HepG2 (cell line): ENCODE data around the gene HCLS1. TPM values are rescaled to one million over a fixed set of nuclear protein-coding genes. Genes with fewer than 3 reads are reported as not detected.

Experiments used
- ATAC-seq: fragments of 200-7000 bp; cut with Tn5 transposase; 3 replicates; pipeline ENCODE4 v1.9.1; 2020; ENCODE audit warnings: mild to moderate bottlenecking, moderate library complexity
- BruUV-seq: library from RNA; stranded (reverse); fragments of 400-500 nt; replicated peaks from 2 replicates; lab custom pipeline; 2021; lab: Mats Ljungman, UMichigan
- CTCF ChIA-PET: fragments of 300-600 bp; formaldehyde crosslinking; extraction: SDS; loops from one replicate; lab custom pipeline; 2021; ENCODE audit warnings: low total read pairs, inconsistent platforms, low intra/inter-chr PET ratio; lab: Yijun Ruan, JAX
- POLR2A ChIA-PET: fragments of 350-600 bp; sonication (Branson Sonifier 250); formaldehyde crosslinking; loops from one replicate; lab custom pipeline; 2020; ENCODE audit warnings: antibody characterized with exemption, inconsistent platforms; lab: Yijun Ruan, JAX
- DNase-seq: peaks from one replicate; pipeline ENCODE4 v3.0.0-alpha.2; 2015; ENCODE audit warnings: low spot score
- FAIRE-seq: peaks from 3 replicates; lab custom pipeline; 2011; peaks lifted over from hg19 to GRCh38; lab: Jason Lieb, UNC
- H2AFZ ChIP-seq: one replicate; pipeline ENCODE4 v1.6.1; 2011; ENCODE audit warnings: low read length, inconsistent platforms
- H3K27ac ChIP-seq: fragments of 300-600 bp; 3 replicates; pipeline ENCODE4 v1.8.0; 2011; ENCODE audit warnings: mixed run types, mild to moderate bottlenecking, mixed read lengths, low read length, inconsistent platforms; ENCODE audit not compliant: insufficient read depth; ENCODE audit errors: extremely low read length
- H3K27me3 ChIP-seq, 2 experiments: fragments of 200-600 bp in 1 of 2; 2 replicates in 1 of 2; 3 replicates in 1 of 2; pipeline versions ENCODE4 v1.6.0 to v1.8.0; 2011; ENCODE audit warnings: low read length in 2 of 2, mild to moderate bottlenecking in 2 of 2, moderate library complexity in 2 of 2, inconsistent platforms in 1 of 2; ENCODE audit not compliant: insufficient read depth in 2 of 2, control insufficient read depth in 1 of 2
- H3K36me3 ChIP-seq, 2 experiments: fragments of 200-600 bp in 1 of 2; replicated peaks in 1 of 2; 2 replicates in 1 of 2; 3 replicates in 1 of 2; pipeline versions ENCODE4 v1.5.1 to v1.8.0; 2011; ENCODE audit warnings: low read length in 2 of 2, inconsistent platforms in 1 of 2; ENCODE audit not compliant: insufficient read depth in 2 of 2, control insufficient read depth in 1 of 2
- H3K4me1 ChIP-seq: 2 replicates; pipeline ENCODE4 v1.5.1; 2012; ENCODE audit warnings: low read length, inconsistent platforms; ENCODE audit not compliant: insufficient read depth
- H3K4me2 ChIP-seq: 2 replicates; pipeline ENCODE4 v1.6.0; 2011; ENCODE audit warnings: low read depth, low read length, inconsistent platforms
- H3K4me3 ChIP-seq, 3 experiments: fragments of 200-600 bp in 1 of 3; sonication (generic), shearing (Covaris generic) in 1 of 3; replicated peaks in 1 of 3; 2 replicates each; pipeline ENCODE4 v1.5.1; 2011 to 2016; ENCODE audit warnings: low read length in 3 of 3, inconsistent platforms in 2 of 3, low read depth in 2 of 3, mild to moderate bottlenecking in 2 of 3, control low read depth in 1 of 3, mixed read lengths in 1 of 3; ENCODE audit not compliant: insufficient read depth in 1 of 3
- H3K79me2 ChIP-seq: one replicate; pipeline ENCODE4 v1.6.1; 2011; ENCODE audit warnings: low read length, inconsistent platforms; ENCODE audit not compliant: insufficient read depth
- H3K9ac ChIP-seq: 2 replicates; pipeline ENCODE4 v1.6.0; 2011; ENCODE audit warnings: mild to moderate bottlenecking, low read depth, low read length, inconsistent platforms; ENCODE audit not compliant: insufficient read depth
- H3K9me3 ChIP-seq: 2 replicates; pipeline ENCODE4 v1.5.1; 2012; ENCODE audit warnings: mild to moderate bottlenecking, low read length
- H4K20me1 ChIP-seq: 2 replicates; pipeline ENCODE4 v1.6.0; 2011; ENCODE audit warnings: inconsistent platforms, mild to moderate bottlenecking, low read length, moderate library complexity; ENCODE audit not compliant: insufficient read depth
- ATF7 ChIP-seq, 2 experiments: fragments of 450-650 bp in 1 of 2; sonication (generic) in 1 of 2; formaldehyde crosslinking in 1 of 2; IDR thresholded peaks; 2 replicates each; pipeline versions ENCODE4 v1.4.0 to v1.6.1; 2016 to 2020; ENCODE audit warnings: antibody characterized with exemption in 1 of 2, mild to moderate bottlenecking in 1 of 2, missing genetic modification reagents in 1 of 2
- MEF2D ChIP-seq: sonication (generic); formaldehyde crosslinking; IDR thresholded peaks from 2 replicates; pipeline ENCODE4 v1.5.1; 2020; ENCODE audit warnings: mild to moderate bottlenecking, missing genetic modification reagents
- MTA3 ChIP-seq: sonication (generic); formaldehyde crosslinking; IDR thresholded peaks from 2 replicates; pipeline ENCODE4 v1.4.0; 2020; ENCODE audit warnings: missing genetic modification reagents
- NFE2L2 ChIP-seq: fragments of 150-350 bp; IDR thresholded peaks from 2 replicates; pipeline ENCODE4 v1.6.1; 2014; ENCODE audit warnings: low read length
- SNRNP70 ChIP-seq: fragments of 200-400 bp; formaldehyde crosslinking; IDR thresholded peaks from 2 replicates; pipeline ENCODE4 v1.6.1; 2017; ENCODE audit warnings: mild to moderate bottlenecking, low read depth, low read length, moderate library complexity
- ZSCAN31 ChIP-seq: sonication (generic); formaldehyde crosslinking; IDR thresholded peaks from 2 replicates; pipeline ENCODE4 v1.5.0; 2020; ENCODE audit warnings: low read depth, mild to moderate bottlenecking, missing genetic modification reagents
- ZZZ3 ChIP-seq: sonication (generic); formaldehyde crosslinking; IDR thresholded peaks from 2 replicates; pipeline ENCODE4 v1.4.0; 2020; ENCODE audit warnings: missing genetic modification reagents, mild to moderate bottlenecking, borderline replicate concordance
- WGBS: methylation state at CpG from one replicate; pipeline ENCODE4 v1.1.6; 2017; ENCODE audit warnings: low lambda C conversion rate; 5-methylcytosine and 5-hydroxymethylcytosine counted together
- in situ Hi-C: cut with HindIII; loops from 2 replicates; pipeline ENCODE4 v1.10.0; 2017; ENCODE audit warnings: low pct_unique_long_range_greater_than_20kb; ENCODE audit not compliant: extremely low pct_ligation_motif_present
- intact Hi-C: fragments of 100-400 bp; cut with micrococcal nuclease; formaldehyde crosslinking; loops from one replicate; pipeline ENCODE4 v1.10.0; 2022; ENCODE audit not compliant: unreplicated experiment
- polyA plus RNA-seq, 8 experiments: library from polyadenylated mRNA; depleted of rRNA in 3 of 8; stranded (reverse) in 7 of 8; unstranded in 1 of 8; fragments of >200 nt; fragmentation: Illumina TruSeq in 4 of 8; extraction: Trizol in 4 of 8; gene quantifications; 2 replicates each; pipeline versions ENCODE4 v1.2.1 to v1.2.3, GENCODE V29; 2011 to 2016; ENCODE audit warnings: low read depth in 4 of 8, missing spikeins in 1 of 8, mixed read lengths in 1 of 8; ENCODE audit not compliant: insufficient read depth in 1 of 8
- total RNA-seq, 5 experiments: library from RNA; depleted of rRNA; stranded (reverse); fragments of >200 nt; fragmentation: Illumina TruSeq; extraction: Trizol; gene quantifications; 2 replicates each; pipeline ENCODE4 v1.2.3, GENCODE V29; 2016; ENCODE audit warnings: low read depth in 1 of 5
- TF ChIP-seq, protein P1 (sequence below): IDR thresholded peaks from 2 replicates; pipeline ENCODE4 v1.6.1; 2016; ENCODE audit warnings: control low read depth
- TF ChIP-seq, protein P2 (sequence below): sonication (generic); formaldehyde crosslinking; IDR thresholded peaks from 2 replicates; pipeline ENCODE4 v1.4.0; 2020; ENCODE audit warnings: missing genetic modification reagents, mild to moderate bottlenecking, borderline replicate concordance

Gene HCLS1
- total and polyA plus RNA-seq, 2 of the 13 experiments (the other 11 are each of a cell fraction or from before 2014, with no cell fraction given), result not detected

GRCh38 chr3:121641127-121641526, 19.6 kb downstream of the HCLS1 start:
- BruUV-seq, result no TSS peak
- no peaks in the 10 kb centered on the region for H3K9me3 ChIP-seq
- POLR2A ChIA-PET, result no interaction called here
- DNase-seq, result no peak
- H3K4me1 ChIP-seq, result peaks cover 11% of the 10 kb centered on the region; the same call in 1 of the 2 replicates
- H3K4me3 ChIP-seq, result no peak overlapping the region
- FAIRE-seq, result no peak
- in situ Hi-C loops (no loop called here), intact Hi-C loops (no loop called here)
- no peaks in the 10 kb centered on the region for H4K20me1 ChIP-seq
- peak; percentile 25; the same call in 1 of the 2 replicates for TF ChIP-seq ATF7 (IDR thresholded peaks at IDR 0.05)
- TF ChIP-seq ATF7 (CRISPR knock-in tag; IDR thresholded peaks at IDR 0.05), result no peak
- no peak for TF ChIP-seq ZSCAN31 (CRISPR knock-in tag)
- TF ChIP-seq, all 625 proteins: peak for 1
- no peak overlapping the region for H2AFZ ChIP-seq
- no peaks in the 10 kb centered on the region; a peak in 3 of 5 replicates for H3K27me3 ChIP-seq
- CTCF ChIA-PET, result no interaction called here
- no peak for ATAC-seq
- no peaks in the 10 kb centered on the region for H3K79me2 ChIP-seq
- H3K9ac ChIP-seq, result no peak overlapping the region
- H3K27ac ChIP-seq, result no peak overlapping the region
- no peaks in the 10 kb centered on the region for H3K36me3 ChIP-seq
- H3K4me2 ChIP-seq, result no peak overlapping the region
- WGBS, result 4% methylated on average over 2 of the region's 2 CpGs

DNA sequence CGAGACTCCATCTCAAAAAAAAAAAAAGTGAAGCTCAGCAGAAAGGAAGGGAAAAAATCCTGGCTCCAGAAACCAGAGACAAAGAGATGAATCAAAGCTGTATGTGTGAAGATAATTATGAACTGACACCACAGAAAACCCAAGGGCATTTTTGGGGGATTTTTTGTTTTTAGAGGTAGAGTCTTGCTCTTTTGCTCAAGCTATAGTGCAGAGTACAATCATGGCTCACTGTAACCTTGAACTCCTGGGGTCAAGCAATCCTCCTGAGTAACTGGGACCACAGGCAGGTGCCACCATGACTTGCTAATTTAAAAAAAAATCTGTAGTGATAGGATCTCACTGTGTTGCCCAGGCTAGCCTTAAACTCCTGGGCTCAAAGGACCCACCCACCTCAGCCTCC, 22.8 kb downstream of the HCLS1 start:
- H3K27me3 ChIP-seq, result no peaks in the 10 kb centered on the region; a peak in 3 of 5 replicates
- H3K9me3 ChIP-seq, result no peaks in the 10 kb centered on the region
- H3K4me3 ChIP-seq, result no peak overlapping the region
- CTCF ChIA-PET, result no interaction called here
- in situ Hi-C loops (no loop called here), intact Hi-C loops (no loop called here)
- H4K20me1 ChIP-seq, result no peaks in the 10 kb centered on the region
- no peaks in the 10 kb centered on the region for H3K36me3 ChIP-seq
- DNase-seq (no peak), ATAC-seq (no peak), FAIRE-seq (no peak)
- POLR2A ChIA-PET, result no interaction called here
- peaks cover 8% of the 10 kb centered on the region; the same call in 1 of the 2 replicates for H3K4me1 ChIP-seq
- no peak overlapping the region for H2AFZ ChIP-seq
- TF ChIP-seq MTA3 (CRISPR knock-in tag), result no peak
- peak; percentile 29; the same call in 1 of the 2 replicates for TF ChIP-seq NFE2L2
- TF ChIP-seq, protein P1, sequence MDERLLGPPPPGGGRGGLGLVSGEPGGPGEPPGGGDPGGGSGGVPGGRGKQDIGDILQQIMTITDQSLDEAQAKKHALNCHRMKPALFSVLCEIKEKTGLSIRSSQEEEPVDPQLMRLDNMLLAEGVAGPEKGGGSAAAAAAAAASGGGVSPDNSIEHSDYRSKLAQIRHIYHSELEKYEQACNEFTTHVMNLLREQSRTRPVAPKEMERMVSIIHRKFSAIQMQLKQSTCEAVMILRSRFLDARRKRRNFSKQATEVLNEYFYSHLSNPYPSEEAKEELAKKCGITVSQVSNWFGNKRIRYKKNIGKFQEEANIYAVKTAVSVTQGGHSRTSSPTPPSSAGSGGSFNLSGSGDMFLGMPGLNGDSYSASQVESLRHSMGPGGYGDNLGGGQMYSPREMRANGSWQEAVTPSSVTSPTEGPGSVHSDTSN (CRISPR knock-in tag), result no peak
- TF ChIP-seq, protein P2, sequence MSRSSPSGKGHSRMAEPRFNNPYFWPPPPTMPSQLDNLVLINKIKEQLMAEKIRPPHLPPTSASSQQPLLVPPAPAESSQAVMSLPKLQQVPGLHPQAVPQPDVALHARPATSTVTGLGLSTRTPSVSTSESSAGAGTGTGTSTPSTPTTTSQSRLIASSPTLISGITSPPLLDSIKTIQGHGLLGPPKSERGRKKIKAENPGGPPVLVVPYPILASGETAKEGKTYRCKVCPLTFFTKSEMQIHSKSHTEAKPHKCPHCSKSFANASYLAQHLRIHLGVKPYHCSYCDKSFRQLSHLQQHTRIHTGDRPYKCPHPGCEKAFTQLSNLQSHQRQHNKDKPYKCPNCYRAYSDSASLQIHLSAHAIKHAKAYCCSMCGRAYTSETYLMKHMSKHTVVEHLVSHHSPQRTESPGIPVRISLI (CRISPR knock-in tag), result no peak
- TF ChIP-seq SNRNP70, result no peak
- TF ChIP-seq MEF2D (CRISPR knock-in tag), result no peak
- TF ChIP-seq ZZZ3 (CRISPR knock-in tag), result no peak
- no peaks in the 10 kb centered on the region for H3K79me2 ChIP-seq
- BruUV-seq, result no TSS peak
- no peak overlapping the region for H3K27ac ChIP-seq
- no peak overlapping the region for H3K4me2 ChIP-seq
- H3K9ac ChIP-seq, result no peak overlapping the region
- 5% methylated on average over 1 of the region's 1 CpG for WGBS
